H9 (cell line): ENCODE measurements around the gene AGT. TPM values are rescaled to one million over a fixed set of nuclear protein-coding genes. Genes with fewer than 3 reads are reported as not detected.

Experiments used
- DNase-seq: peaks from one replicate; pipeline ENCODE4 v3.0.0-alpha.2; 2017
- H2AFZ ChIP-seq: one replicate; pipeline ENCODE4 v1.6.1; 2013; ENCODE audit warnings: mild to moderate bottlenecking, low read length, control low read depth, moderate library complexity
- H2AK5ac ChIP-seq: 2 replicates; pipeline ENCODE4 v1.6.1; 2013; ENCODE audit warnings: low read length, control low read depth, mixed read lengths; ENCODE audit not compliant: insufficient read length
- H2BK120ac ChIP-seq: one replicate; pipeline ENCODE4 v1.6.1; 2013; ENCODE audit warnings: low read depth, mild to moderate bottlenecking, low read length, control low read depth, inconsistent platforms; ENCODE audit not compliant: poor library complexity, severe bottlenecking
- H2BK12ac ChIP-seq: 2 replicates; pipeline ENCODE4 v1.6.1; 2013; ENCODE audit warnings: low read length, control low read depth, mixed read lengths, low read depth; ENCODE audit not compliant: insufficient read length
- H2BK15ac ChIP-seq: 2 replicates; pipeline ENCODE4 v1.6.1; 2013; ENCODE audit warnings: low read depth, low read length, control low read depth
- H2BK20ac ChIP-seq: one replicate; pipeline ENCODE4 v1.6.1; 2013; ENCODE audit warnings: low read depth, mild to moderate bottlenecking, low read length, control low read depth, inconsistent platforms; ENCODE audit not compliant: poor library complexity, severe bottlenecking
- H2BK5ac ChIP-seq: 2 replicates; pipeline ENCODE4 v1.6.1; 2013; ENCODE audit warnings: low read length, control low read depth, mixed read lengths; ENCODE audit not compliant: insufficient read length
- H3K14ac ChIP-seq: 2 replicates; pipeline ENCODE4 v1.6.1; 2013; ENCODE audit warnings: low read length, control low read depth; ENCODE audit not compliant: insufficient read depth
- H3K18ac ChIP-seq: 2 replicates; pipeline ENCODE4 v1.6.1; 2013; ENCODE audit warnings: low read depth, mild to moderate bottlenecking, mixed read lengths, low read length, control low read depth; ENCODE audit not compliant: insufficient read length
- H3K23ac ChIP-seq: 2 replicates; pipeline ENCODE4 v1.6.1; 2013; ENCODE audit warnings: low read length, control low read depth, mixed read lengths, low read depth; ENCODE audit not compliant: insufficient read length
- H3K23me2 ChIP-seq: 2 replicates; pipeline ENCODE4 v1.6.1; 2013; ENCODE audit warnings: low read depth, mild to moderate bottlenecking, mixed read lengths, low read length, control low read depth; ENCODE audit not compliant: insufficient read length, poor library complexity, severe bottlenecking
- H3K27ac ChIP-seq: 2 replicates; pipeline ENCODE4 v1.5.1; 2013; ENCODE audit warnings: low read length, control low read depth, mixed read lengths, low read depth; ENCODE audit not compliant: insufficient read length
- H3K27me3 ChIP-seq: 2 replicates; pipeline ENCODE4 v1.6.1; 2013; ENCODE audit warnings: low read length, control low read depth, inconsistent platforms; ENCODE audit not compliant: insufficient read depth
- H3K4ac ChIP-seq: 2 replicates; pipeline ENCODE4 v1.6.1; 2013; ENCODE audit warnings: low read depth, mild to moderate bottlenecking, control low read depth, inconsistent platforms, low read length, moderate library complexity
- H3K4me1 ChIP-seq: 2 replicates; pipeline ENCODE4 v1.6.1; 2013; ENCODE audit warnings: low read length, control low read depth, inconsistent platforms; ENCODE audit not compliant: insufficient read depth
- H3K4me2 ChIP-seq: 2 replicates; pipeline ENCODE4 v1.6.1; 2013; ENCODE audit warnings: low read length, control low read depth, mixed read lengths; ENCODE audit not compliant: insufficient read length, insufficient read depth
- H3K56ac ChIP-seq: 2 replicates; pipeline ENCODE4 v1.6.1; 2013; ENCODE audit warnings: low read depth, mild to moderate bottlenecking, mixed read lengths, low read length, control low read depth; ENCODE audit not compliant: insufficient read length
- H3K79me1 ChIP-seq: 2 replicates; pipeline ENCODE4 v1.6.1; 2013; ENCODE audit warnings: low read depth, mild to moderate bottlenecking, moderate library complexity, low read length, control low read depth, inconsistent platforms; ENCODE audit not compliant: insufficient read depth, poor library complexity, severe bottlenecking
- H3K79me2 ChIP-seq: 2 replicates; pipeline ENCODE4 v1.6.1; 2013; ENCODE audit warnings: low read length, control low read depth, inconsistent platforms; ENCODE audit not compliant: insufficient read depth
- H3K9ac ChIP-seq: 2 replicates; pipeline ENCODE4 v1.6.1; 2013; ENCODE audit warnings: low read length, control low read depth, mixed read lengths; ENCODE audit not compliant: insufficient read length; ENCODE audit errors: extremely low read depth
- H3K9me3 ChIP-seq: one replicate; pipeline ENCODE4 v1.6.1; 2013; ENCODE audit warnings: low read depth, low read length, inconsistent platforms; ENCODE audit not compliant: control insufficient read depth
- H3T11ph ChIP-seq: one replicate; pipeline ENCODE4 v1.6.1; 2013; ENCODE audit warnings: mild to moderate bottlenecking, low read length, control low read depth, inconsistent platforms
- H4K20me1 ChIP-seq: one replicate; pipeline ENCODE4 v1.6.1; 2013; ENCODE audit not compliant: control insufficient read depth, insufficient read length, insufficient read depth
- H4K5ac ChIP-seq: 2 replicates; pipeline ENCODE4 v1.6.1; 2013; ENCODE audit warnings: low read depth, mild to moderate bottlenecking, mixed read lengths, low read length, control low read depth; ENCODE audit not compliant: insufficient read length
- H4K8ac ChIP-seq: replicated peaks from 2 replicates; pipeline ENCODE4 v1.6.1; 2013; ENCODE audit warnings: low read length, control low read depth, mixed read lengths, low read depth; ENCODE audit not compliant: insufficient read length
- H4K91ac ChIP-seq: 2 replicates; pipeline ENCODE4 v1.6.1; 2013; ENCODE audit warnings: low read depth, mild to moderate bottlenecking, moderate library complexity, mixed read lengths, low read length, control low read depth; ENCODE audit not compliant: insufficient read length
- H3K27ac Mint-ChIP-seq, 3 experiments: 2 replicates in 2 of 3; 3 replicates in 1 of 3; pipeline ENCODE4 v1.8.0; 2020 to 2021; ENCODE audit warnings: mixed read lengths in 3 of 3, mild to moderate bottlenecking in 1 of 3, moderate library complexity in 1 of 3
- H3K27me3 Mint-ChIP-seq: 2 replicates; pipeline ENCODE4 v1.8.0; 2021; ENCODE audit warnings: low read depth, mild to moderate bottlenecking, moderate library complexity, mixed read lengths
- H3K36me3 Mint-ChIP-seq, 3 experiments: 2 replicates in 2 of 3; 3 replicates in 1 of 3; pipeline ENCODE4 v1.8.0; 2020 to 2021; ENCODE audit warnings: low read depth in 3 of 3, mixed read lengths in 3 of 3; ENCODE audit not compliant: insufficient read depth in 1 of 3
- H3K4me1 Mint-ChIP-seq, 2 experiments: 2 replicates each; pipeline ENCODE4 v1.8.0; 2020; ENCODE audit warnings: mixed read lengths in 2 of 2
- H3K4me3 Mint-ChIP-seq, 2 experiments: 2 replicates in 1 of 2; 3 replicates in 1 of 2; pipeline ENCODE4 v1.8.0; 2020 to 2021; ENCODE audit warnings: mild to moderate bottlenecking in 2 of 2, mixed read lengths in 2 of 2, moderate library complexity in 1 of 2
- H3K9me3 Mint-ChIP-seq, 2 experiments: 2 replicates in 1 of 2; 3 replicates in 1 of 2; pipeline ENCODE4 v1.8.0; 2020; ENCODE audit warnings: mild to moderate bottlenecking in 2 of 2, mixed read lengths in 2 of 2, moderate library complexity in 1 of 2
- WGBS: extraction: QIAGEN DNeasy Blood & Tissue Kit; methylation state at CpG from one replicate; pipeline ENCODE4 v1.1.7; 2013; ENCODE audit warnings: missing lambda C conversion rate, low lambda C conversion rate, mixed read lengths; ENCODE audit not compliant: insufficient read length; ENCODE audit errors: extremely low coverage; 5-methylcytosine and 5-hydroxymethylcytosine counted together
- total RNA-seq: library from RNA; stranded (reverse); gene quantifications from 2 replicates; pipeline ENCODE4 v1.2.1, GENCODE V29; 2021
- TF ChIP-seq, protein P1 (sequence below): fragments of 200-600 bp; sonication (generic); conservative IDR thresholded peaks from 3 replicates; pipeline ENCODE4 v1.8.0; 2021; ENCODE audit warnings: antibody characterized with exemption, mild to moderate bottlenecking

Gene AGT
- total RNA-seq, 1 experiment from 2014 or later = not detected

DNA sequence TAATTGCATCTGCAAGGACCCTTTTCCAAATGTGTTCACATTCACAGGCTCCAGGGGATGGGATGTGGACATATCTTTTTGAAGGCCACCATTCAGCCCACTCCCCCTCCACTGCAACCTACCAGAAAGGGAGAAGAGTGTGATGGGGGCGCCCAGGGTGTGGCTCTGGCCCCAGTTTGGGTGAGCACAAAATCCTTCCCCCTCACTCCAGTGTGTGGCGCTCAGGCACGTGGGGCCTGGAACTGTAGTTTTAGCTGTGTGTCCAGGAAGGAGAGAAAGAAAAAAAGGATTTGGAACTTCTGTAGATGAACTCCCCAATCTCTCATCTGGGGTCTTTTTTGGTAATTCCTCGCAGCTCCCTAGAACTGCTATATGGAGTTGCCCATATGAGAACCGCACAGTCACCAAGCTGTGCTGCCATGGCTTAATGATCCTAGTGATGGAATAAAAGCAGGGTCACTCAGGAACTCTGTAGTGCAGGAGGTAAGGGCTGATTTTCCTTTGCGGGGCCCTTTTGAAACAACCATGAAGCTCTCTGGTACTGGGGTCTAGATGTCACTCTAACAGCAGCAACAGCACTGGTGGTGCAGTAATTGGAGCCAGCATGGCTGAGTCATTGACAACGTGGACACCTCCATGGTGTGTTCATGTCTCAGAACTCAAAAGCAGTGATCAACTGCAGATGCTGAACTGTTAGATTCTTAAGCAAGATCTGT is 17.0 kb downstream of the AGT start:
- no peak overlapping the region for H3K27ac ChIP-seq
- no peaks in the 10 kb centered on the region for H3K79me2 ChIP-seq
- H2AK5ac ChIP-seq = no peak overlapping the region
- peaks cover 14% of the 10 kb centered on the region for H3K27me3 Mint-ChIP-seq
- H3K27ac Mint-ChIP-seq = no peak overlapping the region
- H2AFZ ChIP-seq = no peak overlapping the region
- H3K9ac ChIP-seq = no peak overlapping the region
- no peak overlapping the region for H3K18ac ChIP-seq
- H3K4ac ChIP-seq = no peak overlapping the region
- H3K56ac ChIP-seq = no peak overlapping the region
- H2BK5ac ChIP-seq = no peak overlapping the region
- no peaks in the 10 kb centered on the region for H3K27me3 ChIP-seq
- TF ChIP-seq, protein P1, sequence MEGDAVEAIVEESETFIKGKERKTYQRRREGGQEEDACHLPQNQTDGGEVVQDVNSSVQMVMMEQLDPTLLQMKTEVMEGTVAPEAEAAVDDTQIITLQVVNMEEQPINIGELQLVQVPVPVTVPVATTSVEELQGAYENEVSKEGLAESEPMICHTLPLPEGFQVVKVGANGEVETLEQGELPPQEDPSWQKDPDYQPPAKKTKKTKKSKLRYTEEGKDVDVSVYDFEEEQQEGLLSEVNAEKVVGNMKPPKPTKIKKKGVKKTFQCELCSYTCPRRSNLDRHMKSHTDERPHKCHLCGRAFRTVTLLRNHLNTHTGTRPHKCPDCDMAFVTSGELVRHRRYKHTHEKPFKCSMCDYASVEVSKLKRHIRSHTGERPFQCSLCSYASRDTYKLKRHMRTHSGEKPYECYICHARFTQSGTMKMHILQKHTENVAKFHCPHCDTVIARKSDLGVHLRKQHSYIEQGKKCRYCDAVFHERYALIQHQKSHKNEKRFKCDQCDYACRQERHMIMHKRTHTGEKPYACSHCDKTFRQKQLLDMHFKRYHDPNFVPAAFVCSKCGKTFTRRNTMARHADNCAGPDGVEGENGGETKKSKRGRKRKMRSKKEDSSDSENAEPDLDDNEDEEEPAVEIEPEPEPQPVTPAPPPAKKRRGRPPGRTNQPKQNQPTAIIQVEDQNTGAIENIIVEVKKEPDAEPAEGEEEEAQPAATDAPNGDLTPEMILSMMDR = peak; percentile 27; the same call in 2 of the 3 replicates
- H2BK120ac ChIP-seq = no peak overlapping the region
- no peaks in the 10 kb centered on the region for H3K4me1 ChIP-seq
- no peaks in the 10 kb centered on the region for H3K9me3 ChIP-seq
- H3T11ph ChIP-seq = no peak overlapping the region
- no peak overlapping the region for H3K4me3 Mint-ChIP-seq
- WGBS = no CpG with 5 or more reads among the region's 7 CpGs
- H3K14ac ChIP-seq = no peak overlapping the region
- H3K23ac ChIP-seq = no peak overlapping the region
- no peak overlapping the region for H4K8ac ChIP-seq
- H3K36me3 Mint-ChIP-seq = peaks cover 9 to 21% (median 18%) of the 10 kb centered on the region in 3 experiments; a peak in 6 of 7 replicates
- no peak overlapping the region for H2BK20ac ChIP-seq
- H3K4me1 Mint-ChIP-seq = peaks cover 4 to 11% of the 10 kb centered on the region in 2 experiments
- no peaks in the 10 kb centered on the region for H3K9me3 Mint-ChIP-seq
- no peaks in the 10 kb centered on the region for H4K20me1 ChIP-seq
- no peak overlapping the region for H2BK15ac ChIP-seq
- H4K5ac ChIP-seq = no peak overlapping the region
- no peak for DNase-seq
- no peak overlapping the region for H3K4me2 ChIP-seq
- H3K23me2 ChIP-seq = no peaks in the 10 kb centered on the region
- no peak overlapping the region for H2BK12ac ChIP-seq
- H3K79me1 ChIP-seq = no peaks in the 10 kb centered on the region
- H4K91ac ChIP-seq = no peak overlapping the region
